ENCODE measurements around the gene JARID2. TPM values are rescaled to one million over a fixed set of nuclear protein-coding genes. Genes with fewer than 3 reads are reported as not detected.

The JARID2 gene
- total RNA-seq, 1 donor from 2014 or later: 5.0 TPM

- Histone ChIP-seq H3K27ac (no peak overlapping the region), H3K9me3 (no peaks in the 10 kb centered on the region), H3K36me3 (no peaks in the 10 kb centered on the region), H3K27me3 (no peaks in the 10 kb centered on the region), H3K4me3 (no peak overlapping the region), H3K4me1 (no peaks in the 10 kb centered on the region)
- DNase-seq (ENCODE audit: low spot score in 2 of 2): no peak
- intact Hi-C loops (cut with DNase I): no loop called here
- no peak for TF ChIP-seq CTCF (IDR thresholded peaks at IDR 0.05)
These were observed 305.4 kb downstream of the JARID2 start for GRCh38 chr6:15551262-15551661.

GRCh38 chr6:15551798-15552197 is 305.9 kb downstream of the JARID2 start:
- Histone ChIP-seq H3K4me3 (no peak overlapping the region), H3K27ac (no peak overlapping the region), H3K4me1 (no peaks in the 10 kb centered on the region), H3K9me3 (no peaks in the 10 kb centered on the region), H3K36me3 (no peaks in the 10 kb centered on the region), H3K27me3 (no peaks in the 10 kb centered on the region)
- no peak for TF ChIP-seq CTCF (IDR thresholded peaks at IDR 0.05)
- no peak for DNase-seq (ENCODE audit: low spot score in 2 of 2)
- intact Hi-C loops (cut with DNase I): no loop called here

- H3K4me1 ChIP-seq: no peaks in the 10 kb centered on the region
- no peaks in the 10 kb centered on the region for H3K27me3 ChIP-seq
- no peak for DNase-seq (ENCODE audit: low spot score in 2 of 2)
- H3K9me3 ChIP-seq: no peaks in the 10 kb centered on the region
- no peak overlapping the region for H3K27ac ChIP-seq
- no peak overlapping the region for H3K4me3 ChIP-seq
- no peaks in the 10 kb centered on the region for H3K36me3 ChIP-seq
- TF ChIP-seq CTCF (IDR thresholded peaks at IDR 0.05): no peak
- intact Hi-C loops (cut with DNase I): no loop called here
These were observed 307.2 kb downstream of the JARID2 start for GRCh38 chr6:15553031-15553430.

- no peaks in the 10 kb centered on the region for H3K27me3 ChIP-seq
- no peaks in the 10 kb centered on the region for H3K4me1 ChIP-seq
- no peak for TF ChIP-seq CTCF (IDR thresholded peaks at IDR 0.05)
- no peak for DNase-seq (ENCODE audit: low spot score in 2 of 2)
- intact Hi-C loops (cut with DNase I): no loop called here
- H3K9me3 ChIP-seq: no peaks in the 10 kb centered on the region
- no peak overlapping the region for H3K27ac ChIP-seq
- H3K4me3 ChIP-seq: no peak overlapping the region
- H3K36me3 ChIP-seq: no peaks in the 10 kb centered on the region
These were observed 307.9 kb downstream of the JARID2 start for GRCh38 chr6:15553736-15554294.

GRCh38 chr6:15554728-15555100 is 308.8 kb downstream of the JARID2 start:
- H3K36me3 ChIP-seq: no peaks in the 10 kb centered on the region

More at GRCh38 chr6:15554728-15555100, 308.8 kb downstream of the JARID2 start:
- no peak for DNase-seq (ENCODE audit: low spot score in 2 of 2)
- Histone ChIP-seq H3K4me3 (no peak overlapping the region), H3K27ac (no peak overlapping the region), H3K9me3 (no peaks in the 10 kb centered on the region), H3K27me3 (no peaks in the 10 kb centered on the region), H3K4me1 (no peaks in the 10 kb centered on the region)
- intact Hi-C loops (cut with DNase I): no loop called here
- TF ChIP-seq CTCF (IDR thresholded peaks at IDR 0.05): no peak

All from ascending aorta (tissue), 2 donors.